ENCODE measurements around the gene LEFTY1.
"Not testable (repeated sequence)": the region's sequence is repeated elsewhere in the genome, so short reads cannot be mapped to it uniquely, and the experiment has no call there.

The LEFTY1 gene

GRCh38 chr1:225888898-225889601, at the start of gene LEFTY1:
Gene LEFTY1, minus strand, starts transcription at chr1:225889146. Its CDS starts 80 bp downstream, at chr1:225889066.
- no peak for DNase-seq

GRCh38 chr1:225937048-225937968, 48.4 kb upstream of the LEFTY1 start:
- no peak for DNase-seq

GRCh38 chr1:225936523-225936922, 47.6 kb upstream of the LEFTY1 start:
- no peak for DNase-seq

- DNase-seq: not testable (repeated sequence)
Observed at GRCh38 chr1:225936086-225936485, 47.1 kb upstream of the LEFTY1 start.

GRCh38 chr1:225934711-225935110, 45.8 kb upstream of the LEFTY1 start:
- no peak for DNase-seq

GRCh38 chr1:225933072-225933471, 44.1 kb upstream of the LEFTY1 start:
- DNase-seq: no peak

- DNase-seq: no peak
Observed at GRCh38 chr1:225931270-225932136, 42.6 kb upstream of the LEFTY1 start.

- DNase-seq: no peak
Observed at GRCh38 chr1:225930566-225930965, 41.6 kb upstream of the LEFTY1 start.

GRCh38 chr1:225929462-225929861, 40.5 kb upstream of the LEFTY1 start:
- DNase-seq: not testable (repeated sequence)

GRCh38 chr1:225928186-225929175, 39.5 kb upstream of the LEFTY1 start:
- DNase-seq: no peak

- no peak for DNase-seq
Observed at GRCh38 chr1:225926551-225927113, 37.7 kb upstream of the LEFTY1 start.

- peak; percentile 93 for DNase-seq
Observed at GRCh38 chr1:225923692-225924555, 35.0 kb upstream of the LEFTY1 start, which contains the start of gene PYCR2. Gene PYCR2, minus strand, starts transcription at chr1:225924250. Its CDS starts 140 bp downstream, at chr1:225924110.

GRCh38 chr1:225923381-225923691, 34.4 kb upstream of the LEFTY1 start:
- no peak for DNase-seq

GRCh38 chr1:225921734-225922709, 33.1 kb upstream of the LEFTY1 start:
- DNase-seq: no peak

GRCh38 chr1:225919906-225920305, 31.0 kb upstream of the LEFTY1 start:
- no peak for DNase-seq

- no peak for DNase-seq
Observed at GRCh38 chr1:225918280-225918679, 29.3 kb upstream of the LEFTY1 start.

GRCh38 chr1:225917536-225917935, 28.6 kb upstream of the LEFTY1 start:
- DNase-seq: no peak

GRCh38 chr1:225917101-225917500, 28.2 kb upstream of the LEFTY1 start:
- no peak for DNase-seq

- no peak for DNase-seq
Observed at GRCh38 chr1:225915538-225915991, 26.6 kb upstream of the LEFTY1 start.
